Testis (tissue), 3 donors: ENCODE measurements around the gene CBX8. TPM values are rescaled to one million over a fixed set of nuclear protein-coding genes. Genes with fewer than 3 reads are reported as not detected.

Experiments
- DNase-seq: peaks from one replicate; pipeline ENCODE4 v3.0.0-alpha.2; 2019
- H3K27ac ChIP-seq, 2 donors: fragments of 200-600 bp; sonication (generic); one replicate each; pipeline ENCODE4 v1.5.1; 2019
- H3K27me3 ChIP-seq: fragments of 200-600 bp; sonication (generic); one replicate; pipeline ENCODE4 v1.5.1; 2019
- H3K36me3 ChIP-seq: fragments of 200-600 bp; sonication (generic); one replicate; pipeline ENCODE4 v1.5.1; 2017; ENCODE audit warnings: low read depth; ENCODE audit errors: missing control alignments
- H3K4me1 ChIP-seq: fragments of 200-600 bp; sonication (generic); one replicate; pipeline ENCODE4 v1.5.1; 2019
- H3K4me3 ChIP-seq, 2 donors: fragments of 200-600 bp; sonication (generic); one replicate each; pipeline ENCODE4 v1.5.1; 2017 to 2019
- H3K9me3 ChIP-seq: fragments of 200-600 bp; sonication (generic); one replicate; pipeline ENCODE4 v1.5.1; 2017
- POLR2A ChIP-seq: fragments of 450-650 bp; IDR thresholded peaks from one replicate; pipeline ENCODE4 v1.6.1; 2017; ENCODE audit warnings: antibody characterized with exemption, mild to moderate bottlenecking, moderate library complexity
- WGBS, 2 donors: methylation state at CpG; one replicate each; pipeline ENCODE4 v1.1.5; 2018; 5-methylcytosine and 5-hydroxymethylcytosine counted together
- intact Hi-C: fragments of 100-400 bp; cut with DNase I; formaldehyde crosslinking; loops from one replicate; pipeline ENCODE4 v1.15.1; 2023; ENCODE audit warnings: low total_unique reads
- polyA plus RNA-seq: library from polyadenylated mRNA; stranded (reverse); fragments of 350-450 nt; fragmentation: Illumina TruSeq; extraction: RNeasy Lipid Tissue Mini Kit (QIAGEN cat#74804); gene quantifications from one replicate; pipeline ENCODE4 v1.2.3, GENCODE V29; 2014; ENCODE audit warnings: low read depth, low replicate concordance; ENCODE audit not compliant: insufficient read depth
- total RNA-seq, 2 donors: library from RNA; depleted of rRNA; stranded (reverse); fragments of >200 nt; gene quantifications; one replicate each; pipeline ENCODE4 v1.2.3, GENCODE V29; 2016
- TF ChIP-seq, protein P1 (sequence below), 3 experiments: fragments of 450-650 bp in 2 of 3; fragments of 200-600 bp in 1 of 3; sonication (generic) in 1 of 3; IDR thresholded peaks; one replicate each; pipeline ENCODE4 v1.5.1; 2016 to 2019; ENCODE audit warnings: antibody characterized with exemption in 3 of 3, mild to moderate bottlenecking in 2 of 3, moderate library complexity in 1 of 3

The CBX8 gene
- total and polyA plus RNA-seq, 3 donors from 2014 or later = 13.8 to 22.4 (median 13.9) TPM

DNA sequence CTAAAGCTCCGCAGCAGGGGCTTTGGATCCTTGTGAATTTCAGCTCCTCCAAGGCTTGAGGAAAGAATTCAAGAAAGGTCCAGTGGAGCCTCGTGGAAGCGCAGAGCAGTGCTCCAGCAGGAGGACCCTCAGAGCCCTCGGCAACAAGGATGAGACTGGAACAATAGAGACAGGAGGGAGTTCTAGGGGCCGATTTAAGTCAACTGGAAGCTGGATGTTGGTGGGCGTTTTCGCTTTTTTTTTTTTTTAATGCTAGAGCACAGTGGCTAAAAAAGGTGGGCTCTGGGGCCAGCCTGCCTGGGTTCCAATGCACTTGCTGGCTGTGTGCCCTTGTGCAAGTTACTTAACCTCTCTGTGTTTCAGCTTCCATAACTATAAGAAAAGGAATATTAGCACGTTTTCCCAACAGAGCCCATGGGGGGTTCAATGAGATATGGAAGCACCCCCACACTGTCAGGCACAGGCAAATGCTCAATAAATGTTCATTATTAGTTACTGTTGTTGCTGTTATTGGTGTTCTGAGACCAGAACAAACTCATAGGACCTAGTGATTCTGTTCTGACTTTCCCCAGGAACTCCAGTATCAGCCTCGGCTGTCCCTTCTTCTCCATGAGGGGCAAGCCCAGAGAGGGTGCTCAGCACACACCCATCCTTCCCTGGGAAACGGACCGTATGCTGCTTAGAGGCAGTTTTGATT, 5.3 kb upstream of the CBX8 start:
- H3K9me3 ChIP-seq = no peaks in the 10 kb centered on the region
- peaks cover 6% of the 10 kb centered on the region for H3K27me3 ChIP-seq
- peaks cover 27% of the 10 kb centered on the region for H3K4me1 ChIP-seq
- no peaks in the 10 kb centered on the region for H3K36me3 ChIP-seq
- H3K4me3 ChIP-seq = peak overlapping the region in 1 of 2 donors; percentile 55
- WGBS, 2 donors = 1 to 10% methylated on average over 11 of the region's 11 CpGs
- no peak for DNase-seq
- no peak for TF ChIP-seq POLR2A
- TF ChIP-seq, protein P1, sequence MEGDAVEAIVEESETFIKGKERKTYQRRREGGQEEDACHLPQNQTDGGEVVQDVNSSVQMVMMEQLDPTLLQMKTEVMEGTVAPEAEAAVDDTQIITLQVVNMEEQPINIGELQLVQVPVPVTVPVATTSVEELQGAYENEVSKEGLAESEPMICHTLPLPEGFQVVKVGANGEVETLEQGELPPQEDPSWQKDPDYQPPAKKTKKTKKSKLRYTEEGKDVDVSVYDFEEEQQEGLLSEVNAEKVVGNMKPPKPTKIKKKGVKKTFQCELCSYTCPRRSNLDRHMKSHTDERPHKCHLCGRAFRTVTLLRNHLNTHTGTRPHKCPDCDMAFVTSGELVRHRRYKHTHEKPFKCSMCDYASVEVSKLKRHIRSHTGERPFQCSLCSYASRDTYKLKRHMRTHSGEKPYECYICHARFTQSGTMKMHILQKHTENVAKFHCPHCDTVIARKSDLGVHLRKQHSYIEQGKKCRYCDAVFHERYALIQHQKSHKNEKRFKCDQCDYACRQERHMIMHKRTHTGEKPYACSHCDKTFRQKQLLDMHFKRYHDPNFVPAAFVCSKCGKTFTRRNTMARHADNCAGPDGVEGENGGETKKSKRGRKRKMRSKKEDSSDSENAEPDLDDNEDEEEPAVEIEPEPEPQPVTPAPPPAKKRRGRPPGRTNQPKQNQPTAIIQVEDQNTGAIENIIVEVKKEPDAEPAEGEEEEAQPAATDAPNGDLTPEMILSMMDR (IDR thresholded peaks at IDR 0.05) = no peak
- H3K27ac ChIP-seq = no peak overlapping the region
- intact Hi-C loops = no loop called here

DNA sequence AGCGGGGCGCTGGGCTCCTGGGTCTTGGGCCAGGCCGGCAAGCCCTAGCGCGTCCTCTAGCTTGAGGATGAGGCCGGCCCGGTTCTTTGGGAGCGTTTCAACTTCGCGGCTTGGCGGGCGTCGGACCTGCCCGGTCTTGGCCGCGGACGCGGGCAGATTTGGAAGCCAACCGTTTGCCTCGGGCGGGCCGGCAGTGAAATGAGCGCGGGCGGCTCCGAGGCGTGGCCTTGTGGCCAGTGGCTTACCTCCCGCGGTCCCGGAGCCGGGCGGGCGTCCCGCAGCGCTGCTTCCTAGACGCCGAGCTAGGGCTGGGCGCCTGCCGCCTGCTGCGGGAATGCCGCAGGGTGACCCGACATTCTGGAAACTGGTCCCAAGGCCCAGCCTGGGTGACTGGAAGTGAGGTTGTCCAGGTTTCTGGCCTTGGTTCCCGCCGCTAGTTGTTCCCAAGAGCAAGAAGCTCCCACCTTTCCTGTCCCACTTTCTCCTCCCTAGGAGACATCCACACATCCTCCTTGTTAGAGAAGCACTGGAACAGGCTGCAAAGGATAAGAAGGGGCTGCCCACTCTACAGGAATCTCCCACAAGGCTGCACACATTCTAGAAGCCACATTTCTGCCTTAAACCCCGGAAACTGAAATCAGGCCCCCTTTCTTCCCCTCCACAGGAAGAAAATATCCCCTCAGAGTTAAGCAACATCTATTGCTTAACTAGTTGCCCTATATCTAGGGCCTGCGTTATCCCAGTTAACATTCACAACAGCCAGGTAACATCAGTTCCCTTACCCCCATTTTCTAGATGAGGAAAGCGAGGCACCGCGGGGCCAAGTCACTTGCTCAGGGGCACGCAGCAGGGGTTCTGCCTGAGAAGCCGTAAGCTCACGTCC, 4.5 kb upstream of the CBX8 start:
- Histone ChIP-seq H3K4me3 (peak overlapping the region in 1 of 2 donors; percentile 26), H3K4me1 (peaks cover 28% of the 10 kb centered on the region), H3K36me3 (no peaks in the 10 kb centered on the region), H3K27me3 (peaks cover 6% of the 10 kb centered on the region), H3K9me3 (no peaks in the 10 kb centered on the region), H3K27ac (no peak overlapping the region)
- 6 to 14% methylated on average over 10 to 39 of the region's 52 CpGs for WGBS, 2 donors
- DNase-seq = no peak
- intact Hi-C loops = no loop called here
- TF ChIP-seq POLR2A = no peak
- TF ChIP-seq, protein P1 (IDR thresholded peaks at IDR 0.05) = no peak

DNA sequence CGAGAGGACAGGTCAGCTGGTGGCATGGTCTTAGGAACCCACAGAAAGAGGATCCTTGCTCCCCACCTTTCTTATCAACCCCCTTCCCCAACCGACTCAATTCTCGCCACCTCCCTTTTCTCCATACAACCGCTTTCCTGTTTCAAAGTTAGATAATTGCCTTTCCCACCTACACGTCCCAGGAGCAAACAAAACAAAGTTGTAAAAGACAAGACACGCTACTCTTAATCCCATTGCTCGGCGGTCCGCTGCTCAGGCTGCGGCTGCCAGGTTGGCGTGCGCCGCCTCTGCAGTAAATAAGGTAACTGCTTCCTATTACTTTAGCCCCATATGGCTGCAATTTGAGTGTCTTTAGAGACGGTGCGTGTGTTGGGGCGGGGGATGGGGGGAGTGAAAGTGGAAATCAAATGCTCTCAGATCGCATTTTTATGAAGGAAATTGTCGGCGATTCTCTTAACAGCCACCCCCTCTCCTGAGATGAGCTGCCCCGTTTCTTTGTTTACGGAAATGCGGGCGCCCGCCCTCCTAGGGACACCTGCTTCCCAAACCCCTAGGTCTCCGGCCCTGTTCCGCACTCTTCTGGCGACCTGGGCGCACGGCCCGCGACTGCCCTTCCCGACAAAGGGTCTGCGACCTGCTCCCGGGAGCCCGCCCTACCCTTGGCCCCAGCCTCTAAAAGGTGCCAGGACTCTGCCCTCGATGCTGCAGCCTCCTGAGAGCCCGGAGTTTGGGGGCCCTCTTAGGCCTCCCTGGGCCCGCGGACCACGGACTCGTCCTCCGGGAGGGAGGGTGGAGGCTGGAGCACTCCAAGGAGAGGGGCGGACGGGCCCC, 3.7 kb upstream of the CBX8 start:
- DNase-seq = no peak
- TF ChIP-seq, protein P1 (IDR thresholded peaks at IDR 0.05) = no peak
- no peak for TF ChIP-seq POLR2A
- intact Hi-C loops = no loop called here
- Histone ChIP-seq H3K4me3 (peak overlapping the region in 1 of 2 donors; percentile 26), H3K9me3 (no peaks in the 10 kb centered on the region), H3K27ac (no peak overlapping the region), H3K36me3 (no peaks in the 10 kb centered on the region), H3K27me3 (peaks cover 6% of the 10 kb centered on the region), H3K4me1 (peaks cover 36% of the 10 kb centered on the region)
- WGBS, 2 donors = 2% methylated on average over 19 to 40 of the region's 44 CpGs

DNA sequence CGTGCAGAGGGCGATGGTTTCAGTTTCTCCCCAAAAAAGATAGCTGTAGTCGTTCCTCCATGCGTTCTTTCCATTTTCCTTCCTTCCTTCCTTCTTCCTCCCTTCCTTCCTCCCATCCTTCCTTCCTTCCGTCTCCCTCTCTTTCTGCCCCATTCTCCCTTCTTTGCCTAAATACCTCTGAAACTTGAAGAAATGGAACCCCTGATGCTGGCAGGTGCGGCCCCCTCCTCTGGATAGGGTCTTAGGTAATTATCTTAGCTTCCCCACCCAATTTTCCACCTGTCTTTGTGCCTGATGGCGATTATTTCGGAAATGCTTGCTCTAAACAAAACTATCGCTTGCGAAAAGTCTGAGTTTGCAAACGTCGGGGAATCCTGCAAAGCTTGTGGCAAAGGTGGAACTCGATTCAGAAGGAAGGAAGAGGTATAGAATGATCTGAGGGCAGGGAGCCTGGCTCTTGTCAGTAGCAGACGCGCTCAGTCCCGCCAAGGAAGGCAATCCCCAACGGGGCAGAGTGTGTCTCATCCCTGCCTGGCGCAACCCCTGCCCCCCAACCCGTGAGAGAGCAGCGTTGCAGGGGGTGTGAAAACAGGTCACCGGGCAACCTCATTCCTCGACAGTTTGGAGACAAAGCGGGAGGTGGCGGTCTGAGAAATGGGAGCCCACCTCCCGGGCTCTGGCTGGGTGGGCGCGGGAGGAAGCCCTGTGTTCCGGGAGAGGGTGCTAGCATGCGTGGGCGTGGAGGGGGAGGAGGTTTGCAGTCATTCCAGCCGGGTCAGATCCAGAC, 2.9 kb upstream of the CBX8 start:
- Histone ChIP-seq H3K4me1 (peaks cover 36% of the 10 kb centered on the region), H3K27ac (no peak overlapping the region), H3K27me3 (peaks cover 6% of the 10 kb centered on the region), H3K9me3 (no peaks in the 10 kb centered on the region), H3K36me3 (no peaks in the 10 kb centered on the region), H3K4me3 (no peak overlapping the region)
- intact Hi-C loops = loop anchor here (5.0 kb wide), 1 partner anchor 43 kb away; no protein-coding TSS in a partner anchor
- WGBS, 2 donors = 5 to 6% methylated on average over 31 of the region's 31 CpGs
- DNase-seq = no peak
- TF ChIP-seq, protein P1 (IDR thresholded peaks at IDR 0.05) = no peak
- no peak for TF ChIP-seq POLR2A
